ENCODE measurements around the gene TNFRSF17. TPM values are rescaled to one million over a fixed set of nuclear protein-coding genes. Genes with fewer than 3 reads are reported as not detected.
"Not testable (repeated sequence)": the region's sequence is repeated elsewhere in the genome, so short reads cannot be mapped to it uniquely, and the experiment has no call there.

Gene TNFRSF17
- total RNA-seq, 1 experiment from 2014 or later: not detected

- H3K27ac Mint-ChIP-seq (ENCODE audit: low read depth, unreplicated experiment); POLR2A ChIA-PET; H3K9me3 Mint-ChIP-seq (ENCODE audit: unreplicated experiment); intact Hi-C loops (cut with micrococcal nuclease); BruUV-seq (replicated peaks); H3K36me3 Mint-ChIP-seq (ENCODE audit: insufficient read depth, unreplicated experiment); CTCF ChIA-PET; H3K4me1 Mint-ChIP-seq (ENCODE audit: insufficient read depth, unreplicated experiment); DNase-seq (ENCODE audit: unreplicated experiment); H3K27me3 Mint-ChIP-seq (ENCODE audit: insufficient read depth, unreplicated experiment); H3K4me3 Mint-ChIP-seq (ENCODE audit: unreplicated experiment): not testable (repeated sequence)
These were observed 23.1 kb upstream of the TNFRSF17 start, which contains the start of gene NPIPB2 for GRCh38 chr16:11941945-11942344. NPIPB2 (minus strand) TSS chr16:11942045; CDS start chr16:11942045, 0 bp downstream.

- no peak for TF ChIP-seq CTCF (IDR thresholded peaks at IDR 0.05; ENCODE audit: unreplicated experiment)
- no TSS peak for BruUV-seq (replicated peaks)
- Mint-ChIP-seq H3K4me1 (ENCODE audit: insufficient read depth, unreplicated experiment) (no peaks in the 10 kb centered on the region), H3K27ac (ENCODE audit: low read depth, unreplicated experiment) (no peak overlapping the region), H3K9me3 (ENCODE audit: unreplicated experiment) (no peaks in the 10 kb centered on the region), H3K36me3 (ENCODE audit: insufficient read depth, unreplicated experiment) (no peaks in the 10 kb centered on the region), H3K4me3 (ENCODE audit: unreplicated experiment) (no peak overlapping the region), H3K27me3 (ENCODE audit: insufficient read depth, unreplicated experiment) (no peaks in the 10 kb centered on the region)
- DNase-seq (ENCODE audit: unreplicated experiment): no peak
- ChIA-PET POLR2A (no interaction called here), CTCF (interaction anchor here (0.6 to 7.0 kb wide), 3 partner anchors 121 to 1027 kb away, joined by 3 to 85 read pairs (median 5); no protein-coding TSS in a partner anchor)
- intact Hi-C loops (cut with micrococcal nuclease): no loop called here
These were observed 18.6 kb upstream of the TNFRSF17 start for GRCh38 chr16:11946433-11946832.

- POLR2A ChIA-PET: interaction anchor here (1.0 kb wide), 1 partner anchor 9 kb away, joined by 3 read pairs; no protein-coding TSS in a partner anchor
- CTCF ChIA-PET: interaction anchor here (0.6 to 7.0 kb wide), 11 partner anchors 8 to 482 kb away, joined by 3 to 85 read pairs (median 4); no protein-coding TSS in a partner anchor
- TF ChIP-seq CTCF (IDR thresholded peaks at IDR 0.05; ENCODE audit: unreplicated experiment): no peak
- no TSS peak for BruUV-seq (replicated peaks)
- no peak overlapping the region for H3K4me3 Mint-ChIP-seq (ENCODE audit: unreplicated experiment)
- no peaks in the 10 kb centered on the region for H3K4me1 Mint-ChIP-seq (ENCODE audit: insufficient read depth, unreplicated experiment)
- H3K27me3 Mint-ChIP-seq (ENCODE audit: insufficient read depth, unreplicated experiment): no peaks in the 10 kb centered on the region
- intact Hi-C loops (cut with micrococcal nuclease): no loop called here
- no peak overlapping the region for H3K27ac Mint-ChIP-seq (ENCODE audit: low read depth, unreplicated experiment)
- H3K36me3 Mint-ChIP-seq (ENCODE audit: insufficient read depth, unreplicated experiment): no peaks in the 10 kb centered on the region
- DNase-seq (ENCODE audit: unreplicated experiment): no peak
- no peaks in the 10 kb centered on the region for H3K9me3 Mint-ChIP-seq (ENCODE audit: unreplicated experiment)
These were observed 16.2 kb upstream of the TNFRSF17 start for GRCh38 chr16:11948819-11949218.

GRCh38 chr16:11949527-11949926, 15.5 kb upstream of the TNFRSF17 start:
- Mint-ChIP-seq H3K9me3 (ENCODE audit: unreplicated experiment) (no peaks in the 10 kb centered on the region), H3K36me3 (ENCODE audit: insufficient read depth, unreplicated experiment) (no peaks in the 10 kb centered on the region), H3K4me3 (ENCODE audit: unreplicated experiment) (no peak overlapping the region), H3K27ac (ENCODE audit: low read depth, unreplicated experiment) (no peak overlapping the region), H3K4me1 (ENCODE audit: insufficient read depth, unreplicated experiment) (no peaks in the 10 kb centered on the region), H3K27me3 (ENCODE audit: insufficient read depth, unreplicated experiment) (no peaks in the 10 kb centered on the region)
- peak; percentile 56 for DNase-seq (ENCODE audit: unreplicated experiment)
- ChIA-PET POLR2A (interaction anchor here (1.0 kb wide), 1 partner anchor 8 kb away, joined by 3 read pairs; no protein-coding TSS in a partner anchor), CTCF (interaction anchor here (0.9 to 7.0 kb wide), 6 partner anchors 22 to 146 kb away, joined by 3 to 85 read pairs (median 4); no protein-coding TSS in a partner anchor)
- BruUV-seq (replicated peaks): no TSS peak
- intact Hi-C loops (cut with micrococcal nuclease): no loop called here
- peak; percentile 39 for TF ChIP-seq CTCF (IDR thresholded peaks at IDR 0.05; ENCODE audit: unreplicated experiment)

- Mint-ChIP-seq H3K4me3 (ENCODE audit: unreplicated experiment) (no peak overlapping the region), H3K9me3 (ENCODE audit: unreplicated experiment) (no peaks in the 10 kb centered on the region), H3K27me3 (ENCODE audit: insufficient read depth, unreplicated experiment) (no peaks in the 10 kb centered on the region), H3K4me1 (ENCODE audit: insufficient read depth, unreplicated experiment) (no peaks in the 10 kb centered on the region), H3K27ac (ENCODE audit: low read depth, unreplicated experiment) (no peak overlapping the region), H3K36me3 (ENCODE audit: insufficient read depth, unreplicated experiment) (no peaks in the 10 kb centered on the region)
- TF ChIP-seq CTCF (IDR thresholded peaks at IDR 0.05; ENCODE audit: unreplicated experiment): no peak
- CTCF ChIA-PET: no interaction called here
- BruUV-seq (replicated peaks): no TSS peak
- DNase-seq (ENCODE audit: unreplicated experiment): no peak
- intact Hi-C loops (cut with micrococcal nuclease): no loop called here
- POLR2A ChIA-PET: no interaction called here
These were observed 14.6 kb upstream of the TNFRSF17 start for GRCh38 chr16:11950388-11950787.

- ChIA-PET POLR2A (interaction anchor here (0.6 to 0.7 kb wide), 2 partner anchors 10 to 27 kb away, joined by 3 read pairs; no protein-coding TSS in a partner anchor), CTCF (interaction anchor here (1.0 to 1.2 kb wide), 2 partner anchors 23 to 114 kb away, joined by 3 to 6 read pairs; partner anchors contain the start of gene SNX29)
- BruUV-seq (replicated peaks); intact Hi-C loops (cut with micrococcal nuclease); H3K4me3 Mint-ChIP-seq (ENCODE audit: unreplicated experiment); DNase-seq (ENCODE audit: unreplicated experiment); H3K27me3 Mint-ChIP-seq (ENCODE audit: insufficient read depth, unreplicated experiment); H3K9me3 Mint-ChIP-seq (ENCODE audit: unreplicated experiment); H3K4me1 Mint-ChIP-seq (ENCODE audit: insufficient read depth, unreplicated experiment); H3K27ac Mint-ChIP-seq (ENCODE audit: low read depth, unreplicated experiment); H3K36me3 Mint-ChIP-seq (ENCODE audit: insufficient read depth, unreplicated experiment): not testable (repeated sequence)
These were observed 11.4 kb upstream of the TNFRSF17 start for GRCh38 chr16:11953576-11953975.

All from MCF 10A (cell line).